Progenitor cell of endocrine pancreas (in vitro differentiated cells): Measurements from ENCODE around the gene SLC26A5. TPM values are rescaled to one million over a fixed set of nuclear protein-coding genes. Genes with fewer than 3 reads are reported as not detected.
"Not testable (repeated sequence)": the region's sequence is repeated elsewhere in the genome, so short reads cannot be mapped to it uniquely, and the experiment has no call there.

Experiments used
- DNase-seq: peaks from one replicate; pipeline ENCODE4 v3.0.0; 2021; ENCODE audit warnings: low spot score; ENCODE audit not compliant: unreplicated experiment
- H3K27ac Mint-ChIP-seq: 2 replicates; pipeline ENCODE4 v1.8.0; 2021; ENCODE audit warnings: mild to moderate bottlenecking, moderate library complexity, mixed read lengths
- H3K27me3 Mint-ChIP-seq: 2 replicates; pipeline ENCODE4 v1.8.0; 2021; ENCODE audit warnings: mixed read lengths
- H3K36me3 Mint-ChIP-seq: 2 replicates; pipeline ENCODE4 v1.8.0; 2022; ENCODE audit warnings: mixed read lengths; ENCODE audit not compliant: insufficient read depth
- H3K4me1 Mint-ChIP-seq: 2 replicates; pipeline ENCODE4 v1.8.0; 2021; ENCODE audit warnings: low read depth, mixed read lengths
- H3K4me3 Mint-ChIP-seq: 2 replicates; pipeline ENCODE4 v1.8.0; 2021; ENCODE audit warnings: low read depth, mild to moderate bottlenecking, moderate library complexity, mixed read lengths
- H3K9me3 Mint-ChIP-seq: 2 replicates; pipeline ENCODE4 v1.8.0; 2021; ENCODE audit warnings: low read depth, mixed read lengths
- CTCF ChIP-seq: fragments of 200-600 bp; sonication (generic); IDR thresholded peaks from one replicate; pipeline ENCODE4 v1.5.0; 2021; ENCODE audit warnings: antibody characterized with exemption, mild to moderate bottlenecking; ENCODE audit not compliant: unreplicated experiment
- long read RNA-seq: library from polyadenylated mRNA; unstranded; transcript quantifications from one replicate; pipeline ENCODE4 v2.0.0, GENCODE V29; 2020
- total RNA-seq: library from RNA; stranded (reverse); gene quantifications from 2 replicates; pipeline ENCODE4 v1.2.1, GENCODE V29; 2021

Gene SLC26A5
- 0.17 TPM in 1 of 2 replicates, not detected in the other for total RNA-seq
- long read RNA-seq = 0 reads

- Mint-ChIP-seq H3K27me3 (peaks cover 89% of the 10 kb centered on the region), H3K36me3 (no peaks in the 10 kb centered on the region), H3K4me1 (peaks cover 6% of the 10 kb centered on the region), H3K9me3 (peaks cover 2% of the 10 kb centered on the region), H3K27ac (peak within 1 kb of the TSS; percentile 44), H3K4me3 (peak within 1 kb of the TSS; percentile 66)
- no peak for TF ChIP-seq CTCF
- DNase-seq = peak; percentile 31
Observed at GRCh38 chr7:103446049-103446520, at the start of gene SLC26A5. TSS of gene SLC26A5 (minus strand) at chr7:103446207. CDS start at chr7:103421514, 24,693 bp downstream.

- H3K36me3 Mint-ChIP-seq = no peaks in the 10 kb centered on the region
Observed at GRCh38 chr7:103487419-103487818, 41.4 kb upstream of the SLC26A5 start.

GRCh38 chr7:103486873-103487272 lies 40.9 kb upstream of the SLC26A5 start:
- H3K4me3 Mint-ChIP-seq, DNase-seq, H3K27ac Mint-ChIP-seq, H3K9me3 Mint-ChIP-seq, H3K36me3 Mint-ChIP-seq, H3K4me1 Mint-ChIP-seq: not testable (repeated sequence)
- H3K27me3 Mint-ChIP-seq = peaks cover 12% of the 10 kb centered on the region

More at GRCh38 chr7:103487419-103487818, 41.4 kb upstream of the SLC26A5 start:
- Mint-ChIP-seq H3K4me1 (peaks cover 7% of the 10 kb centered on the region), H3K27ac (no peak overlapping the region), H3K27me3 (peaks cover 12% of the 10 kb centered on the region), H3K9me3 (no peaks in the 10 kb centered on the region), H3K4me3 (no peak overlapping the region)
- no peak for DNase-seq
- no peak for TF ChIP-seq CTCF

- DNase-seq = no peak
Observed at GRCh38 chr7:103480771-103481170, 34.8 kb upstream of the SLC26A5 start.

GRCh38 chr7:103474956-103475355 lies 28.9 kb upstream of the SLC26A5 start:
- H3K4me1 Mint-ChIP-seq = peaks cover 3% of the 10 kb centered on the region
- no peak for TF ChIP-seq CTCF
- DNase-seq = no peak
- no peaks in the 10 kb centered on the region for H3K36me3 Mint-ChIP-seq
- no peaks in the 10 kb centered on the region for H3K27me3 Mint-ChIP-seq
- no peak overlapping the region for H3K4me3 Mint-ChIP-seq
- no peaks in the 10 kb centered on the region for H3K9me3 Mint-ChIP-seq
- no peak overlapping the region for H3K27ac Mint-ChIP-seq

More at GRCh38 chr7:103480771-103481170, 34.8 kb upstream of the SLC26A5 start:
- no peak overlapping the region for H3K4me3 Mint-ChIP-seq
- no peak overlapping the region for H3K27ac Mint-ChIP-seq
- H3K27me3 Mint-ChIP-seq = peaks cover 6% of the 10 kb centered on the region
- H3K9me3 Mint-ChIP-seq = no peaks in the 10 kb centered on the region
- H3K4me1 Mint-ChIP-seq = peaks cover 3% of the 10 kb centered on the region
- H3K36me3 Mint-ChIP-seq = no peaks in the 10 kb centered on the region
- no peak for TF ChIP-seq CTCF
